ENCODE data around the gene RAMP2. TPM values are rescaled to one million over a fixed set of nuclear protein-coding genes. Genes with fewer than 3 reads are reported as not detected.
"Not testable (repeated sequence)": the region's sequence is repeated elsewhere in the genome, so short reads cannot be mapped to it uniquely, and the experiment has no call there.

RAMP2 gene
- total RNA-seq, 1 donor from 2014 or later: 23.7 TPM

DNA sequence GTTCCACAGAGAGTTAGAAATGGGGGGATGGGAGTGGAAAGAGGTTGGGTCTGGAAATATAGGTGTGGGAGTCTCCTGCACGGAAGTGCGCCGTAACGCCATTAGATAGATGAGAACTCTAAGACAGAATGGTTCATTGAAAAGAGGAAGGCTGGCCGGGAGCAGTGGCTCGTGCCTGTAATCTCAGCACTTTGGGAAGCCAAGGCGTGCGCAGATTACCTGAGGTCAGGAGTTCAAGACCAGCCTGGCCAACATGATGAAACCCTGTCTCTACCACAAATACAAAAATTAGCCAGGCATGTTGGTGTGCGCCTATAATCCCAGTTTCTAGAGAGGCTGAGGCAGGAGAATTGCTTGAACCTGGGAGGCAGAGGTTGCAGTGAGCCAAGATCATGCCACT is 7.0 kb downstream of the RAMP2 start:
- not testable (repeated sequence) for DNase-seq (ENCODE audit: extremely low read depth, low read depth, low spot score)

DNA sequence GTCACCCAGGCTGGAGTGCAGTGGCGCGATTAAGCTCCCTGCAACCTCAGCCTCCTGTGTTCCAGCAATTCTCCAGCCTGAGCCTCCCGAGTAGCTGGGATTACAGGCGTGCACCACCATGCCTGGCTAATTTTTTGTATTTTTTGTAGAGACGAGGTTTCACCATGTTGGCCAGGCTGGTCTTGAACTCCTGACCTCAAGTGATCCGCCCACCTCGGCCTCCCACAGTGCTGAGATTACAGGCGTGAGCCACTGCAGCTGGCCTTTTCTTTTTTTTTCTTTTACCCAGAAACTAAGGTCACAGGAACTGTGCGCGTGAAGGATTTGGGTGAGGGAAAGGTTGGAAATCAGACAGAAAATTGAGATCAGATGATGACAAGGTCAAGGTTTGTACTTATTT is 8.9 kb downstream of the RAMP2 start:
- DNase-seq (ENCODE audit: extremely low read depth, low read depth, low spot score): not testable (repeated sequence)

GRCh38 chr17:42772945-42773289 is 11.9 kb downstream of the RAMP2 start:
- no peak for DNase-seq (ENCODE audit: extremely low read depth, low read depth, low spot score)

- DNase-seq (ENCODE audit: extremely low read depth, low read depth, low spot score): no peak
These were observed 12.4 kb downstream of the RAMP2 start, which contains the start of gene VPS25 for GRCh38 chr17:42773290-42774035. VPS25 (plus strand) TSS chr17:42773449; CDS start chr17:42773476, 27 bp downstream.

DNA sequence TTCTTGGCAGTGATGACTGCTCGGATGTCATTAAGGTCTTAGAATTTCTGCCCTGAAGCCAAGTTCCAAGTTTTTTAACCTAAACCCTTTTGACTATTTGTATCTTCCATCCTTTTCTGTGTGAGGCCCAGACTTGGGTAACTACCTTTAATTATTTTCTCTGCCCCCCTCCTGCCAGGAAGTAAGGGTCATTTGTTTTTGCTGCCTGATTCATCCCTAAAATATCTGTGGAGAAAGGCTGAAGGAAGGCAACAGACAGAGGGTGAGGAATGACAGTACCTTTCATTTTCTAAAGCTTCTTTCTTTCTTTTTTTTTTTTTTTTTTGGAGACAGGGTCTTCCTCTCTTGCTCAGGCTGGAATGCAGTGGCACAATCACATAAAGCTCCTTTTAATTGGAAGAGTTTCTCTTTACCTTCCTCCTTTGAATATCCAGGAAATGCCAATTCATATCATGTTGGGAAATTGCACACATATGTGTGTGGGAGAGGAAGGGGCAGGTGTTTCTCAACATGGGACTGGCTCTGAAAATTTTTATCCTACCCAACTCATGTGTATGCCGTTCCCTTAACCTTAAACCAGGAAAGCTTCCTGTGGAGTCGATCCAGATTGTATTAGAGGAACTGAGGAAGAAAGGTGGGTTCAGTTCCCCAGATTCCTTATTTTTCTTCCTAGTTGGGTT is 13.2 kb downstream of the RAMP2 start:
- DNase-seq (ENCODE audit: extremely low read depth, low read depth, low spot score): no peak

DNA sequence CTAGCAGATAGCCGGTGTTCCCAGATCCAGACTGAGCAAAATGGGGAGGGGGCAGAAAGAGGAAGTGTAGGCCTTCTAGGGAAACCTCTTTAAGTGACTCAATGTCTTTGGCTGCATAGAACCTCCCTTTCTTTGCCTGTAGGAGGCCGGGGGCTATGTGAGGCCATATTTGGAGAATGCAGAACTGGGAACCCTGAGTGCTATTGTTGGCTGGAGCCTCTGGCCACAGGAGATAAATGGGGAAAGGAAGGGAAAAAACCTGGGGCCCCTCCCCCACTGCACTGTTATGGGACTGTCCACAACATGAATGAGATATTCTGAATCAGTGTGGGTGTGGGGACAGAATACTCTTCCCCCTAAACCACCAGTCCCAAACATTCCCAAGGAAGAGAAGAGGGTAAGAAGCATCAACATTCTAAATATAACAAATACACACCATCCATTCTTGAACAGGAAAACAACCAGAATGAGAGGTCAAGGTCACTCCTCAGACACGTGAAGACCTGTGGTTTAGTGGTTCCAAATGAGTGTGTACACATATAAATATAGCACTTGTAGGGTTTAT is 14.6 kb downstream of the RAMP2 start:
- DNase-seq (ENCODE audit: extremely low read depth, low read depth, low spot score): no peak

DNA sequence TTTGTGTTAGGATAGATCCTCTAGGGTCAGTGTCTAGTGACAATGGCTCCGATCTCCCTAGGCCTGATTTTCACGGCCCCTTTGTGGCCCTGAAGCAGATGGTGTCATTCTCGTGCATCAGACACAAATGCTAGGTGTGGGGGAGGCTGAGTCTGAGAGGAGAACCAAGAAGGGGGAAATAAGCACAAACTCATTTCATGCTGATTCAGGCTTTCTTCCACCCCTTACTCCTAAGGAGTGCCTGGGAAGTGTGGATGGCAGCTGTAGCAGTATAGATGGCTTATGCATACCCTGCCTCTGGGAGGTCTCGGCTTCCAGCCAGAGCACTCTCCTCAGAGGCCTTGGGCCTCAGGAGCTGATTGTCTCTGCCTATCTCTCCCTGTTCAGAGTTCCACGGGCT is 17.5 kb downstream of the RAMP2 start:
- DNase-seq (ENCODE audit: extremely low read depth, low read depth, low spot score): no peak

- DNase-seq (ENCODE audit: extremely low read depth, low read depth, low spot score): no peak
These were observed 18.4 kb downstream of the RAMP2 start for GRCh38 chr17:42779304-42779935.

DNA sequence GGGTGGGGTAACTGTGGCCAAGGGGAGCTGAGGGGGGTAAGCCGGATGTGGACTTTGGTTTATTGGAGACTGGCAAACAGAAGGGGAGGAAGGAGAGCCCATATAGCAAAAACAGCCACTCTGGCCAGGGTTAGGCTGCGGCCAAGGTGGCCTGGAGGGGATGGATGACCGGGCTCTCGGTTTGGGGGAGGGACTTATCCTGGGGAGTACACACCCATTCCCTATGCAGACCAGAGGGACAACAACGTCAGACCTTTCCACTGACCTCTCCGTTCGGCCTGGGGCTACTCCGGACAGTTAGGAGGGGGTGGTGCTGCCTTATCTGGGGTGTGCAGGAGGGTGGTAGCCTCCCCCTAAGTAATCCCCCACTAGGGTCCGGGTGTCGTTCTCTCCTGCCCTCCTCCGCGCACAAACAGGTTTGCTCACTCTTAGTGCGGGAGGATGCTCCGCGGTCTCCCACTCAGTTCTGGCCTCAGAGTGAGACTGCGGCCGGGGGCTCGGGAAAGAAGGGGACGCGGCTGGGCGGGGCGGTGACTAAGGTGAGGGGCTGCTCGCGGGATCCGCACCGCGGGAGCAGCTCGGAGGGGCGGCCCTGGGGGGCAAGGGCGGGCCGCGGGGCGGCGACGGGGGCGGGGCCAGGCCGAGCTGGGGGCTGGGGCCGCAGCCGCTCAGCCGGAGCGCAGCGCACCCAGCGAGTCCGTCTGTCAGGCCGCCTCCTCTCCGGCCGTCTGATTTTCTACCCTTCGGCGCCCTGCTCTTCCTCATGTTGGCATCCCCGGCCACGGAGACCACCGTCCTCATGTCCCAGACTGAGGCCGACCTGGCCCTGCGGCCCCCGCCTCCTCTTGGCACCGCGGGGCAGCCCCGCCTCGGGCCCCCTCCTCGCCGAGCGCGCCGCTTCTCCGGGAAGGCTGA is 19.2 kb downstream of the RAMP2 start, which contains the start of gene WNK4:
WNK4 (plus strand) TSS at position 675 of the 915 bp plus-strand sequence; CDS start at position 764, 89 bp downstream.
- DNase-seq (ENCODE audit: extremely low read depth, low read depth, low spot score): no peak

DNA sequence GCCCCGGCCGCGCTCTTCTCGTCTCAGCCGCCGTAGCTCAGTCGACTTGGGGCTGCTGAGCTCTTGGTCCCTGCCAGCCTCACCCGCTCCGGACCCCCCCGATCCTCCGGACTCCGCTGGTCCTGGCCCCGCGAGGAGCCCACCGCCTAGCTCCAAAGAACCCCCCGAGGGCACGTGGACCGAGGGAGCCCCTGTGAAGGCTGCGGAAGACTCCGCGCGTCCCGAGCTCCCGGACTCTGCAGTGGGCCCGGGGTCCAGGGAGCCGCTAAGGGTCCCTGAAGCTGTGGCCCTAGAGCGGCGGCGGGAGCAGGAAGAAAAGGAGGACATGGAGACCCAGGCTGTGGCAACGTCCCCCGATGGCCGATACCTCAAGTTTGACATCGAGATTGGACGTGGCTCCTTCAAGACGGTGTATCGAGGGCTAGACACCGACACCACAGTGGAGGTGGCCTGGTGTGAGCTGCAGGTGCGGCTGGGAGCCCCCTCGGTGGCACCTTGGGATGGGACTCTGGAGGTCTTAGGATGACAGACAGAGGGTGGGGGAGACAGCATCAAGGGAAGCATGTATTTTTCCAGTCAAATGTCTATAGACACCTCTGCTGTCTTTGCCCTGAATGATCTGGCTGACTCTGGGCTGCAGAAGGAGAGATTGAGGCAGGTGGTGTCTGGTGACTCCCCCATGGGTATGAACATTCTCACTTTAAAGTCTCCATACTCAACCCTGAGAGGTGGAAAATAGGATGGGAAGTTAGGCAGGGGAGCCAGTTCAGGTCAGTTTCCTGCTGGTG is 20.0 kb downstream of the RAMP2 start:
- DNase-seq (ENCODE audit: extremely low read depth, low read depth, low spot score): no peak

DNA sequence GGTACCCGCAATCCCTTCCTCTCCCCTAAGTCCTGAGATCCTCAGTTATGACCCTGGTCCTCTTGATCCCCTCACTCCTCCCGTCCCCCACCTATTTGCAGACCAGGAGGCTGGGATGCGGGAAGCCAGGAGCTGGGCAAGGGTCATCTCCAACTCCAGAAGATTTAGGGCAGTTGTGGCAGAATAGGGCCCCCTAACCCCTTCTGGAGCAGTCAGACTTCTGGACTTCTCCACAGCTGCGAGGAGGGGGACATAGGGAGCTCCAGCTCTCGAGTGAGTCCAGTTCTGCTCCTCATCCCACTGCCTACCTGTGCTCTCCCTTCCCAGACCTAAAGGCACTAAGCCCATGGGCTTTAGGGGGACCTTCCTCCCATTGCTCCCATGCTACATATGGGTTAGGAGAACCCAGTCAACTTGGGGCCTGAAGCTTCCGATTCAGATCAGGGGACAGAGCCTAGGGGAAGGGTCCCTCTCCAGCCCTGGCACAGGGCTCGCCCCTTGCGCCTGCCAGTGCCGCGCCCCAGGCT is 20.7 kb downstream of the RAMP2 start:
- no peak for DNase-seq (ENCODE audit: extremely low read depth, low read depth, low spot score)

- DNase-seq (ENCODE audit: extremely low read depth, low read depth, low spot score): no peak
These were observed 21.4 kb downstream of the RAMP2 start for GRCh38 chr17:42782166-42783061.

DNA sequence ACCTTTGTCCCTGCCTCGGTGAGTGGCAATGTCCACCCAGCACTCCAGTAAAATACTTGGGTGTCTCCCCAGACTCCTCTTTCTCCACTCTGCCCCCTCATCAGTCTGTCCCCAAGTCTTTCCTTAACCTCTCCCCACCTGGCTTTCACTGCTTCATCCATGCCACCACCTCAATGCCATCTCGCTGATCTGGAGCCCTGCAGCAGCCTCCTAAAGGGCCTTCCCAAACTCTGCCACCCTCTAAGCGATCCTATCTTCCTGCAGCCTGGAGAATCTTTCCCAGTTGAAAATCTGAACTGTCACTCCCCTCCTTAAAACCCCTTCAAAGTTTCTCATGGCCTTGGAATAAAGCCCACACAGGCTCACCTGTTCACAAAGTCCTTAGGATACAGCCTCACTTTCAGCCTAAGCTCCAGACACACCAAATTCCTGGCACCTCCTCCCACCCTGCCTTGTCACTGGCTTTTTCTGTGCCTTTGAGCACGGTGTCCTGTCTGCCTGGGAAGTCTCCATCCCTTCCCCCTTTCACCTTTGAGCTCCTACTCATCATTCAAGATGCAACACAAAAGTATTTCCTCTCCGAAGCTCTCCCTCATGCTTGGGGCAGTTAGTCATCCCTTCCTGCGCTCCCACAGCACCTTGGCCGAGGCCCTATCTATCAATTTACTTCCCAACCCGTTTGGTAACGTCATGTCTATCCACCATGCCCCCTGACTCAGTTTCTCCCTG is 22.2 kb downstream of the RAMP2 start:
- no peak for DNase-seq (ENCODE audit: extremely low read depth, low read depth, low spot score)

GRCh38 chr17:42783791-42784138 is 22.7 kb downstream of the RAMP2 start:
- no peak for DNase-seq (ENCODE audit: extremely low read depth, low read depth, low spot score)

GRCh38 chr17:42784409-42784808 is 23.4 kb downstream of the RAMP2 start:
- no peak for DNase-seq (ENCODE audit: extremely low read depth, low read depth, low spot score)

DNA sequence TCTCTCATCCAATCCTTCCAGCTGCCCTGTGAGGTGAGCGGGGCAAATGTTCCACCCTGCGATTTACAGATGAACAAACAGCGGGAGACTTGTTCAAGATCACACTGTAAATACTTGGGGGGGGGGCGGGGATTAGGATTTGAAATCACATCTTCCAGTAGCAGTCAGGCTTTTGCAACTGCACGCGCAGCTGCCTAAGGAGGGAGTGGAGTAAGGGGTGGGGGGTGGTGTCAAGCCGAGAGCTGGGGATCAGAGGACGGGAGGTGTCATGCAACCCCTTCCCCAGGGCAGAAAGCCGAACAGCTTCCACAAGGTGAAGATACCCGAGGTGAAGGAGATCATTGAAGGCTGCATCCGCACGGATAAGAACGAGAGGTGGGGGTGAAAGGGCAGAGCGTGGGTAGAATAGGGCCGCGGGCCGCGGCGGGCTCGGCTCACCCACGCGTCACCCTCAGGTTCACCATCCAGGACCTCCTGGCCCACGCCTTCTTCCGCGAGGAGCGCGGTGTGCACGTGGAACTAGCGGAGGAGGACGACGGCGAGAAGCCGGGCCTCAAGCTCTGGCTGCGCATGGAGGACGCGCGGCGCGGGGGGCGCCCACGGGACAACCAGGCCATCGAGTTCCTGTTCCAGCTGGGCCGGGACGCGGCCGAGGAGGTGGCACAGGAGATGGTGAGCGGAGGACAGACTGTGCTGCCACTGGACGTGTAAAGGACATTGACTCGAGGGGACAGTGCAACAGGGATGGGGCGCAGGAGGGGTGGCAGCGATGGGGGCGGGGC is 24.0 kb downstream of the RAMP2 start:
- DNase-seq (ENCODE audit: extremely low read depth, low read depth, low spot score): no peak

GRCh38 chr17:42787266-42787665 is 26.2 kb downstream of the RAMP2 start:
- no peak for DNase-seq (ENCODE audit: extremely low read depth, low read depth, low spot score)
